PC-9 (cell line): ENCODE measurements around the gene SNU13.
"Not testable (repeated sequence)": the region's sequence is repeated elsewhere in the genome, so short reads cannot be mapped to it uniquely, and the experiment has no call there.

Source experiments
- CTCF ChIP-seq: fragments of 200-600 bp; sonication (generic); conservative IDR thresholded peaks from 2 replicates; pipeline ENCODE4 v1.6.1; 2017; ENCODE audit warnings: mixed run types, antibody characterized with exemption, mild to moderate bottlenecking, moderate library complexity
- EZH2 ChIP-seq: fragments of 200-600 bp; sonication (generic); IDR thresholded peaks from 2 replicates; pipeline ENCODE4 v1.8.0; 2017; ENCODE audit warnings: antibody characterized with exemption, low read depth

GRCh38 chr22:41733241-41733640 is 44.6 kb upstream of the SNU13 start:
- not testable (repeated sequence) for TF ChIP-seq CTCF, EZH2
